GM13977 (cell line): ENCODE measurements around the gene CDC37L1.

Source experiments
- DNase-seq: peaks from one replicate; pipeline ENCODE4 v3.0.0; 2012; ENCODE audit warnings: low spot score
- CTCF ChIP-seq: IDR thresholded peaks from 2 replicates; pipeline ENCODE4 v1.5.1; 2012; ENCODE audit warnings: mild to moderate bottlenecking, control low read depth; ENCODE audit not compliant: insufficient read depth; ENCODE audit errors: extremely low read depth, missing control alignments
- in situ Hi-C: fragments of 300-500 bp; cut with MboI; formaldehyde crosslinking; loops from one replicate; pipeline ENCODE4 v1.12.0; 2022; ENCODE audit warnings: low sequenced_read_pairs, low pct_unique_long_range_greater_than_20kb, mixed read lengths, inconsistent platforms; ENCODE audit not compliant: unreplicated experiment

Gene CDC37L1

GRCh38 chr9:4668604-4669003, 10.8 kb upstream of the CDC37L1 start:
- no peak for DNase-seq
- TF ChIP-seq CTCF, result no peak
- in situ Hi-C loops, result no loop called here

GRCh38 chr9:4669890-4670289, 9.5 kb upstream of the CDC37L1 start:
- no peak for DNase-seq
- in situ Hi-C loops, result no loop called here
- TF ChIP-seq CTCF, result no peak

- TF ChIP-seq CTCF, result no peak
- in situ Hi-C loops, result no loop called here
These were observed 8.8 kb upstream of the CDC37L1 start for GRCh38 chr9:4670591-4670990.

GRCh38 chr9:4671737-4672136, 7.6 kb upstream of the CDC37L1 start:
- no peak for DNase-seq
- no peak for TF ChIP-seq CTCF
- in situ Hi-C loops, result no loop called here

More at GRCh38 chr9:4670591-4670990, 8.8 kb upstream of the CDC37L1 start:
- no peak for DNase-seq

- DNase-seq, result no peak
- in situ Hi-C loops, result no loop called here
- TF ChIP-seq CTCF, result no peak
These were observed 4.6 kb upstream of the CDC37L1 start for GRCh38 chr9:4674783-4675182.

- no peak for DNase-seq
- in situ Hi-C loops, result no loop called here
- no peak for TF ChIP-seq CTCF
These were observed 2.0 kb upstream of the CDC37L1 start for GRCh38 chr9:4677392-4677791.

- in situ Hi-C loops, result no loop called here
These were observed 596 bp upstream of the CDC37L1 start for GRCh38 chr9:4678679-4679267.

More at GRCh38 chr9:4678679-4679267, 596 bp upstream of the CDC37L1 start:
- no peak for TF ChIP-seq CTCF
- DNase-seq, result no peak
